DOHH2 (cell line): ENCODE measurements around the gene CHN2.

ENCODE experiments used
- H3F3A ChIP-seq: fragments of 200-600 bp; sonication (generic), shearing (Covaris generic); 2 replicates; pipeline ENCODE4 v1.6.0; 2016; ENCODE audit warnings: antibody characterized with exemption, mild to moderate bottlenecking; ENCODE audit not compliant: control insufficient read depth, insufficient read depth
- H3K27ac ChIP-seq: fragments of 200-600 bp; sonication (generic); 2 replicates; pipeline ENCODE4 v1.5.1; 2014; ENCODE audit warnings: low read depth, mild to moderate bottlenecking, low read length, moderate library complexity
- H3K27me3 ChIP-seq: fragments of 200-600 bp; sonication (generic); 2 replicates; pipeline ENCODE4 v1.6.1; 2014; ENCODE audit warnings: mild to moderate bottlenecking, low read length, mixed read lengths; ENCODE audit not compliant: control insufficient read depth
- H3K36me3 ChIP-seq: fragments of 200-600 bp; sonication (generic); 2 replicates; pipeline ENCODE4 v1.6.1; 2014; ENCODE audit warnings: mild to moderate bottlenecking, low read length, moderate library complexity, mixed read lengths; ENCODE audit not compliant: control insufficient read depth
- H3K4me1 ChIP-seq: fragments of 200-600 bp; sonication (generic); 2 replicates; pipeline ENCODE4 v1.6.1; 2014; ENCODE audit warnings: mild to moderate bottlenecking, low read length, mixed read lengths; ENCODE audit not compliant: control insufficient read depth
- H3K4me2 ChIP-seq: fragments of 200-600 bp; sonication (generic); 2 replicates; pipeline ENCODE4 v1.6.0; 2014; ENCODE audit warnings: mild to moderate bottlenecking, low read length, moderate library complexity
- H3K4me3 ChIP-seq: fragments of 200-600 bp; sonication (generic); 2 replicates; pipeline ENCODE4 v1.5.1; 2014; ENCODE audit warnings: mild to moderate bottlenecking, low read length, mixed read lengths
- H3K79me2 ChIP-seq: fragments of 200-600 bp; sonication (generic); 2 replicates; pipeline ENCODE4 v1.6.1; 2014; ENCODE audit warnings: mild to moderate bottlenecking, low read length, mixed read lengths; ENCODE audit not compliant: control insufficient read depth
- H3K9me2 ChIP-seq: fragments of 200-600 bp; sonication (generic); replicated peaks from 2 replicates; pipeline ENCODE4 v1.6.1; 2014; ENCODE audit warnings: mild to moderate bottlenecking, low read length, mixed read lengths; ENCODE audit not compliant: control insufficient read depth
- H3K9me3 ChIP-seq: fragments of 200-600 bp; sonication (generic); 2 replicates; pipeline ENCODE4 v1.6.1; 2014; ENCODE audit warnings: antibody characterized with exemption, low read length, mixed read lengths; ENCODE audit not compliant: control insufficient read depth, insufficient read depth
- H4K20me1 ChIP-seq: fragments of 200-600 bp; sonication (generic); 2 replicates; pipeline ENCODE4 v1.6.0; 2014; ENCODE audit warnings: low read depth, mild to moderate bottlenecking, antibody characterized with exemption, low read length, moderate library complexity; ENCODE audit not compliant: control insufficient read depth, insufficient read depth
- CTCF ChIP-seq: fragments of 200-600 bp; sonication (generic); IDR thresholded peaks from one replicate; pipeline ENCODE4 v1.5.1; 2014; ENCODE audit warnings: antibody characterized with exemption, mild to moderate bottlenecking, low read depth, low read length; ENCODE audit not compliant: poor library complexity, severe bottlenecking
- EZH2phosphoT487 ChIP-seq: fragments of 200-600 bp; sonication (generic); IDR thresholded peaks from 2 replicates; pipeline ENCODE4 v1.6.1; 2017; ENCODE audit warnings: borderline replicate concordance, mild to moderate bottlenecking, antibody characterized with exemption, low read length, moderate library complexity, mixed read lengths

CHN2 gene

GRCh38 chr7:29508608-29509007, 314.0 kb downstream of the CHN2 start:
- Histone ChIP-seq H3K9me2 (no peaks in the 10 kb centered on the region), H3K4me1 (no peaks in the 10 kb centered on the region), H3K4me2 (no peak overlapping the region), H3K36me3 (no peaks in the 10 kb centered on the region), H3F3A (no peaks in the 10 kb centered on the region), H3K79me2 (no peaks in the 10 kb centered on the region), H3K4me3 (no peak overlapping the region), H3K27me3 (no peaks in the 10 kb centered on the region), H3K9me3 (no peaks in the 10 kb centered on the region), H3K27ac (no peak overlapping the region), H4K20me1 (no peaks in the 10 kb centered on the region)
- TF ChIP-seq EZH2phosphoT487 (no peak), CTCF (no peak)

GRCh38 chr7:29510028-29510427, 315.5 kb downstream of the CHN2 start:
- Histone ChIP-seq H3K9me3 (no peaks in the 10 kb centered on the region), H3F3A (no peaks in the 10 kb centered on the region), H3K9me2 (no peaks in the 10 kb centered on the region), H3K4me3 (no peak overlapping the region), H4K20me1 (no peaks in the 10 kb centered on the region), H3K79me2 (no peaks in the 10 kb centered on the region), H3K27ac (no peak overlapping the region), H3K4me2 (no peak overlapping the region), H3K27me3 (no peaks in the 10 kb centered on the region), H3K36me3 (no peaks in the 10 kb centered on the region), H3K4me1 (no peaks in the 10 kb centered on the region)
- TF ChIP-seq CTCF (no peak), EZH2phosphoT487 (no peak)

GRCh38 chr7:29511337-29511736, 316.8 kb downstream of the CHN2 start:
- no peak overlapping the region for H3K27ac ChIP-seq
- no peaks in the 10 kb centered on the region for H3K27me3 ChIP-seq
- no peaks in the 10 kb centered on the region for H3K9me3 ChIP-seq
- H4K20me1 ChIP-seq: no peaks in the 10 kb centered on the region
- no peaks in the 10 kb centered on the region for H3K4me1 ChIP-seq
- TF ChIP-seq EZH2phosphoT487: no peak
- no peak for TF ChIP-seq CTCF
- no peaks in the 10 kb centered on the region for H3F3A ChIP-seq
- no peaks in the 10 kb centered on the region for H3K79me2 ChIP-seq
- H3K4me2 ChIP-seq: no peak overlapping the region
- no peaks in the 10 kb centered on the region for H3K36me3 ChIP-seq
- no peak overlapping the region for H3K4me3 ChIP-seq
- H3K9me2 ChIP-seq: no peaks in the 10 kb centered on the region

- Histone ChIP-seq H4K20me1 (no peaks in the 10 kb centered on the region), H3F3A (no peaks in the 10 kb centered on the region), H3K27me3 (no peaks in the 10 kb centered on the region), H3K4me1 (no peaks in the 10 kb centered on the region), H3K9me2 (no peaks in the 10 kb centered on the region), H3K4me3 (no peak overlapping the region), H3K4me2 (no peak overlapping the region), H3K79me2 (no peaks in the 10 kb centered on the region), H3K36me3 (no peaks in the 10 kb centered on the region), H3K27ac (no peak overlapping the region), H3K9me3 (no peaks in the 10 kb centered on the region)
- TF ChIP-seq EZH2phosphoT487: no peak
- TF ChIP-seq CTCF: no peak
These were observed 317.3 kb downstream of the CHN2 start for GRCh38 chr7:29511851-29512250.
